Measurements from ENCODE around the gene GPR158.

The GPR158 gene

DNA sequence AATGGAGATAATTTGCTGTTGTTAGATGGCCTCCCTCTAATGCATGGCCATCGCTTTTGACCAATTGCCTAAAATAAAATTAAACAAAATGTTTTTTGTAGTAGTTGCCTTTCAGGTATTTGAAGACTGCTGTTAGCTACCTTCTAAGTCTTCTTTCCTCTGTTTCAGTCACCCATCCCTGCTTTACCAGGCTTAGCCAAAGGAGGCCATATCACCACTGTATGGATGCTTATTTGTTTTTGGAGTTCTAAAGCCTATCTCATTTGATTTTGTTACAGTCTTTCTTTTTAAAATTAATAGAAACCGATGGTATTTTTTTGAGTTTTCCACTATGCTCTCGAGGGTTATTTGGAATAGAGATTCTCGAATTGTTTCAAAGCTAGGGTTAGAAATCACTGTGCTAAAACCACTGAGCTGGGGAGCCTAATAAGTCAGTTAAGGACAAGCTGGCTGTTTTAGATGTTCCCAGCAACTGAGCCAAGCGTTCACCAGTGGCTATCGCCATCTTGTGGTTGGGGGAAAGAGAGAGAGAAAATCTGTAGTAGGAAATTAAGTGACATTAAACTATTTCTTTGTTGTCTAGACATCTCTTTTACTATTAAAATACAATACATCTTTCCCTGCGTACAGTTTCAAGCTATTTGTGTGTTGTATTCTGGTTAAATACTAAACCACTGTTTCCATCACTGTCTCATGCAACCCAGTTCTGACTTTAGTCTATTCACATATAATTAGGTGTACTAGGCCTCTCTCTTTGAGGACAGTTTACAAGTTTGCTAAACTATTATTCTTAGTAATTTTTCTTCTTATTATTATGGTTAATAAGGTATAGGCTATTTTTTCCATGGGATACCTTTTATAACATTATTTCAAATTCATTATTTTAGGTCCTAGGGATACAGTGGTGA, 52.2 kb downstream of the GPR158 start:
- no peaks in the 10 kb centered on the region for H3K4me1 Mint-ChIP-seq (ENCODE audit: low read depth)
- H3K27ac Mint-ChIP-seq, result no peak overlapping the region
- no peak for DNase-seq (ENCODE audit: low spot score)
- no peaks in the 10 kb centered on the region for H3K36me3 Mint-ChIP-seq (ENCODE audit: low read depth)
- no peaks in the 10 kb centered on the region for H3K9me3 Mint-ChIP-seq
- no peaks in the 10 kb centered on the region for H3K27me3 Mint-ChIP-seq (ENCODE audit: low read depth)
- no peak overlapping the region for H3K4me3 Mint-ChIP-seq

- no peak overlapping the region for H3K4me3 Mint-ChIP-seq
- H3K27ac Mint-ChIP-seq, result no peak overlapping the region
- H3K9me3 Mint-ChIP-seq, result no peaks in the 10 kb centered on the region
Observed at GRCh38 chr10:25231751-25232150, 57.0 kb downstream of the GPR158 start.

DNA sequence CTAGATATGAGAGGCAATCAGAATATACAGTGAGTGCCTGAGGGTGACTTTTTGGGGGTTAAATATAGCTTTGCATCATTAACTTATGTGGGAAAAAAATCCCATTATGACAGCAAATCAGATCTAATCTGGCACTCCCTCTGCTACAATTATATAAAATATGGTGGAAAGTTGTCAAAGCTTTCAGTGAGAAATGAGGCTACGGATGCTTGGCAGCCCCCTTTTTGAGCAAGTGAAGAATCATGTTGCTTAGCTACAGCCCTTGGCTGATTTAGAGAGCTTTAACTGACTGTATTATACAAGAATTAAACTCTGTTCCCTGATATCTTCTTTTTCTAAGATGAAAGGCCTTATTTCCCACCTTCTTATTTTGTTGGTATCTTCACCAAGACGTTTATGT, 57.4 kb downstream of the GPR158 start:
- H3K9me3 Mint-ChIP-seq, result no peaks in the 10 kb centered on the region
- H3K27ac Mint-ChIP-seq, result no peak overlapping the region
- no peaks in the 10 kb centered on the region for H3K36me3 Mint-ChIP-seq (ENCODE audit: low read depth)
- H3K4me3 Mint-ChIP-seq, result no peak overlapping the region
- H3K4me1 Mint-ChIP-seq (ENCODE audit: low read depth), result no peaks in the 10 kb centered on the region
- H3K27me3 Mint-ChIP-seq (ENCODE audit: low read depth), result no peaks in the 10 kb centered on the region
- no peak for DNase-seq (ENCODE audit: low spot score)

More at GRCh38 chr10:25231751-25232150, 57.0 kb downstream of the GPR158 start:
- DNase-seq (ENCODE audit: low spot score), result no peak
- Mint-ChIP-seq H3K4me1 (ENCODE audit: low read depth) (no peaks in the 10 kb centered on the region), H3K36me3 (ENCODE audit: low read depth) (no peaks in the 10 kb centered on the region), H3K27me3 (ENCODE audit: low read depth) (no peaks in the 10 kb centered on the region)

DNA sequence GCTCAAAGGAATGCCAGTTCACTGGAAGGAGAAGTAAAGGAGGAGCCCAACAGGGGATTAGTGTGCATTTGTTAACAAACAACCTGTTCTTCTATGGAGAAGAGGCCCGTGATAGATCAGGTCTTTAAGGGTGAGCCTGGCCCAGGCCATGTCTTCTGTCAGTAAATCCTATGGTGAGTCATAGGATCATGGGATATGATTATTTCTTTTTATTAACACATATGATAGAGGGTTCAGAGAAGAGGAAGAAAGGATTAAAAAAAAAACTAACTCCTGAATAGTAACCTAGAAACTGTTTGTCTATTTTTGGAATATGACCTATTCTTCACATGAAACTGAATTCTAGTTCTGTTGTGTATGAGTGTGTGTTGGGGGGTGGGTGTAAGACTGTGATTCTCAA, 70.4 kb downstream of the GPR158 start:
- no peak for DNase-seq (ENCODE audit: low spot score)
- Mint-ChIP-seq H3K4me1 (ENCODE audit: low read depth) (no peaks in the 10 kb centered on the region), H3K27me3 (ENCODE audit: low read depth) (no peaks in the 10 kb centered on the region), H3K4me3 (no peak overlapping the region), H3K9me3 (no peaks in the 10 kb centered on the region), H3K36me3 (ENCODE audit: low read depth) (no peaks in the 10 kb centered on the region), H3K27ac (no peak overlapping the region)

DNA sequence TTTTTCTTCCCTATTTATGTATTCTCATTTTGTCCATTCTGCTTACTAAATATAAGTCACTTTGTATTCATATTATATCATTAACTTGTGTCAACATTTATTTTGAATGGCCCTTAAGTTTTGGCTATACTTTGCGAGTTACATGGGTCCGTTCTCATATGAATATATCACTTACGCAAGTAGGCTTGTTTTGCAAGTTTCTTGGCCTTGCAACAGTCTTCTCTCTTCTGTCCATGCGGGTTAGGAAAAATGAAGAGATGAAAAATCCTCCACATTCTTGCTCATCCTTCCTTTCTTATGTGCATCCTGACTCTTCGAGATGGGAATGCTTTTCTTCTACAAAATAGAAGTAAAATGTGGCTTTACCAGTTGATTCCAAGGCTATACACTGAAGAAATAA, 82.8 kb downstream of the GPR158 start:
- Mint-ChIP-seq H3K27ac (no peak overlapping the region), H3K27me3 (ENCODE audit: low read depth) (no peaks in the 10 kb centered on the region), H3K4me1 (ENCODE audit: low read depth) (no peaks in the 10 kb centered on the region), H3K9me3 (no peaks in the 10 kb centered on the region), H3K36me3 (ENCODE audit: low read depth) (no peaks in the 10 kb centered on the region), H3K4me3 (no peak overlapping the region)
- no peak for DNase-seq (ENCODE audit: low spot score)

DNA sequence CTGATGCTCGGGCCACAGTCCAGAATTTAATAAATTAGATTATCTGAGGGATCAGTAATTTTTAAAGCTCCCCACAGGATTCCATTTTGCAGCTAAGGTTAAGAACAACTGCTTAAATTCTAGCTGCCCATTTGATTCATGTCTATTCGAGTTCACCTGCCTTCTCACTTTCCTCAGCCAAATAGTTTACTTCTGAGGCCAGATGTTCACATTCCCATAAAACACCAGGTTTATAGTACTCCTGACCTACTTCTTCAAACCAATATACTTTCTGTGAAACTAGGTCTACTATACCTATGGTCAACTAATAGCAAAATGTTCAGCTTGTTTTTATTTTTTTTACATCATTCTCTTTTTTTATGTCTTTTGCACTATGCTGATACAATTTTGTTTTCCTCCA, 86.3 kb downstream of the GPR158 start:
- Mint-ChIP-seq H3K36me3 (ENCODE audit: low read depth) (no peaks in the 10 kb centered on the region), H3K9me3 (no peaks in the 10 kb centered on the region), H3K27me3 (ENCODE audit: low read depth) (no peaks in the 10 kb centered on the region), H3K4me3 (no peak overlapping the region), H3K4me1 (ENCODE audit: low read depth) (no peaks in the 10 kb centered on the region), H3K27ac (no peak overlapping the region)
- no peak for DNase-seq (ENCODE audit: low spot score)

GRCh38 chr10:25261558-25261957, 86.8 kb downstream of the GPR158 start:
- Mint-ChIP-seq H3K27ac (no peak overlapping the region), H3K36me3 (ENCODE audit: low read depth) (no peaks in the 10 kb centered on the region), H3K4me1 (ENCODE audit: low read depth) (no peaks in the 10 kb centered on the region), H3K27me3 (ENCODE audit: low read depth) (no peaks in the 10 kb centered on the region), H3K9me3 (no peaks in the 10 kb centered on the region), H3K4me3 (no peak overlapping the region)
- no peak for DNase-seq (ENCODE audit: low spot score)

GRCh38 chr10:25263931-25264330, 89.1 kb downstream of the GPR158 start:
- no peaks in the 10 kb centered on the region for H3K27me3 Mint-ChIP-seq (ENCODE audit: low read depth)
- H3K36me3 Mint-ChIP-seq (ENCODE audit: low read depth), result no peaks in the 10 kb centered on the region
- no peak overlapping the region for H3K27ac Mint-ChIP-seq
- H3K4me3 Mint-ChIP-seq, result no peak overlapping the region
- no peaks in the 10 kb centered on the region for H3K4me1 Mint-ChIP-seq (ENCODE audit: low read depth)
- DNase-seq (ENCODE audit: low spot score), result no peak
- no peaks in the 10 kb centered on the region for H3K9me3 Mint-ChIP-seq

- DNase-seq (ENCODE audit: low spot score), result no peak
- Mint-ChIP-seq H3K27me3 (ENCODE audit: low read depth) (no peaks in the 10 kb centered on the region), H3K36me3 (ENCODE audit: low read depth) (no peaks in the 10 kb centered on the region)
Observed at GRCh38 chr10:25278180-25278579, 103.4 kb downstream of the GPR158 start.

DNA sequence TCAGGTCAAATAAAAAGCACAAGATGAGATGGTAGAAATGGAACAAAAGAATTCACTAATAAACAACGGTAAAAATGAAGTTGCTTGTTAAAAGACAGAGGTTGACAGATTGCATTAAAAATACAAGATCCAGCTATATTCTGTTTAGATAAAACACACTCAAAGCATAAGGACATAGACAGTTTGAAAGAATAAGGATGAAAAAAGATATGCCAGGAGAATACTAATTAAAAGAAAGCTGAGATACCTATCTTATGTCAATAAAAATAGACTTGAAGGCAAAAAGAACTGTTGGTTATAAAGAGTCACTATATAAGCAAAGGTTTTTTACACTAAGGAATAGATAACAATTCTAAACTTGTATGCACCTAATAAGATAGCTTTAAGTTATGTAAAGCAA, 105.3 kb downstream of the GPR158 start:
- H3K9me3 Mint-ChIP-seq, result peaks cover 32% of the 10 kb centered on the region
- H3K36me3 Mint-ChIP-seq (ENCODE audit: low read depth), result no peaks in the 10 kb centered on the region
- no peak overlapping the region for H3K4me3 Mint-ChIP-seq
- no peak for DNase-seq (ENCODE audit: low spot score)
- no peaks in the 10 kb centered on the region for H3K27me3 Mint-ChIP-seq (ENCODE audit: low read depth)
- no peak overlapping the region for H3K27ac Mint-ChIP-seq
- no peaks in the 10 kb centered on the region for H3K4me1 Mint-ChIP-seq (ENCODE audit: low read depth)

More at GRCh38 chr10:25278180-25278579, 103.4 kb downstream of the GPR158 start:
- Mint-ChIP-seq H3K27ac (no peak overlapping the region), H3K4me1 (ENCODE audit: low read depth) (no peaks in the 10 kb centered on the region), H3K4me3 (no peak overlapping the region), H3K9me3 (peaks cover 30% of the 10 kb centered on the region)

- H3K27ac Mint-ChIP-seq, result no peak overlapping the region
- H3K9me3 Mint-ChIP-seq, result peaks cover 37% of the 10 kb centered on the region
- DNase-seq (ENCODE audit: low spot score), result no peak
- H3K4me3 Mint-ChIP-seq, result no peak overlapping the region
- no peaks in the 10 kb centered on the region for H3K27me3 Mint-ChIP-seq (ENCODE audit: low read depth)
- no peaks in the 10 kb centered on the region for H3K4me1 Mint-ChIP-seq (ENCODE audit: low read depth)
- H3K36me3 Mint-ChIP-seq (ENCODE audit: low read depth), result no peaks in the 10 kb centered on the region
Observed at GRCh38 chr10:25280573-25280972, 105.8 kb downstream of the GPR158 start.

DNA sequence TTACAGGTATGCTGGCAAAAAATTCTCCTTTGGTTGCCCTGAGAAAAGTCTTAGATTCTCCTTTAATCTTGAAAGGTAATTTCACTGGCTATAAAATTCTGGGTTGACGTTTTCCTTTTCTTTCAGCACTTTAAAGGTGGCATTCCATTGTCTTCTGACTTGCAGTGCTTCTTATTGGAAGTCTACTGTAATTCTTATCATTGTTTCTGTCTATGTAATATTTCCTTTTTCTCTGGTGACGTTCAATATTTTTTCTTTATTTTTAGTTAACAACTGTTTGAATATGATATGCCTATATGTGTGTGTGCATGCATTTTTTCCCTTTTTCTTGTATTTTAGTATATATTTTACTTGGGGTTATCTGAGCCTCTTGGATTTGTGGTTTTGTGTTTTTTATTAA, 111.0 kb downstream of the GPR158 start:
- peaks cover 22% of the 10 kb centered on the region for H3K9me3 Mint-ChIP-seq
- no peak overlapping the region for H3K27ac Mint-ChIP-seq
- no peak overlapping the region for H3K4me3 Mint-ChIP-seq
- no peak for DNase-seq (ENCODE audit: low spot score)
- H3K4me1 Mint-ChIP-seq (ENCODE audit: low read depth), result no peaks in the 10 kb centered on the region
- no peaks in the 10 kb centered on the region for H3K36me3 Mint-ChIP-seq (ENCODE audit: low read depth)
- no peaks in the 10 kb centered on the region for H3K27me3 Mint-ChIP-seq (ENCODE audit: low read depth)

DNA sequence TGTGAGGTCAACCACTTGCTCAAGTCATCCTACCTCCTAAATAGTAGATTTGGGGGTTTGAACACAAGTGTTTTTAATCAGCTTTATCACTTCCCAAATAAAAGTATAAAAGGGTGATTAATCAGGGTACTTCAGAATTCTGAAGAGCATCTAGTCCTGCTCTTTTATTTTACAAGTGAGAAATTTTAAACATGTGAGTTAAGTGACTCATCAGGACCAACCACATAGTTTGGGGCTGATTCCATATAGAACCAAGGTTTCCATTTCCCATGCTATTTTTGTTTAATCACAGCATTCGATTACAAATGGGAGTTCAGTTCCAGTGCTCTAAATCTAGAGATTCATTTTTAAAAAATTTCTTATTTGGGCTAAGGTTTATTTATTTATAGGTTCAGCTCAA, 113.4 kb downstream of the GPR158 start:
- H3K4me3 Mint-ChIP-seq, result no peak overlapping the region
- H3K9me3 Mint-ChIP-seq, result peaks cover 22% of the 10 kb centered on the region
- no peak overlapping the region for H3K27ac Mint-ChIP-seq
- H3K4me1 Mint-ChIP-seq (ENCODE audit: low read depth), result no peaks in the 10 kb centered on the region
- H3K36me3 Mint-ChIP-seq (ENCODE audit: low read depth), result no peaks in the 10 kb centered on the region
- DNase-seq (ENCODE audit: low spot score), result no peak
- H3K27me3 Mint-ChIP-seq (ENCODE audit: low read depth), result no peaks in the 10 kb centered on the region

- no peak for DNase-seq (ENCODE audit: low spot score)
- Mint-ChIP-seq H3K27me3 (ENCODE audit: low read depth) (no peaks in the 10 kb centered on the region), H3K27ac (no peak overlapping the region), H3K36me3 (ENCODE audit: low read depth) (no peaks in the 10 kb centered on the region), H3K4me3 (no peak overlapping the region), H3K4me1 (ENCODE audit: low read depth) (no peaks in the 10 kb centered on the region), H3K9me3 (no peaks in the 10 kb centered on the region)
Observed at GRCh38 chr10:25294032-25294926, 119.5 kb downstream of the GPR158 start.

All from T-helper 2 cell treated with Interferon-gamma antibody and Interleukin-4, amounts not matched to agents 5 μg/mL and 100 μg/mL, for 36 hours (primary cell).